OCI-M2 (cell line): ENCODE data around the gene NUF2.
"Not testable (repeated sequence)": the region's sequence is repeated elsewhere in the genome, so short reads cannot be mapped to it uniquely, and the experiment has no call there.

Source experiments
- DNase-seq: peaks from one replicate; lab custom pipeline; 2025; ENCODE audit not compliant: unreplicated experiment; lab: John Stamatoyannopoulos, UW

Gene NUF2

DNA sequence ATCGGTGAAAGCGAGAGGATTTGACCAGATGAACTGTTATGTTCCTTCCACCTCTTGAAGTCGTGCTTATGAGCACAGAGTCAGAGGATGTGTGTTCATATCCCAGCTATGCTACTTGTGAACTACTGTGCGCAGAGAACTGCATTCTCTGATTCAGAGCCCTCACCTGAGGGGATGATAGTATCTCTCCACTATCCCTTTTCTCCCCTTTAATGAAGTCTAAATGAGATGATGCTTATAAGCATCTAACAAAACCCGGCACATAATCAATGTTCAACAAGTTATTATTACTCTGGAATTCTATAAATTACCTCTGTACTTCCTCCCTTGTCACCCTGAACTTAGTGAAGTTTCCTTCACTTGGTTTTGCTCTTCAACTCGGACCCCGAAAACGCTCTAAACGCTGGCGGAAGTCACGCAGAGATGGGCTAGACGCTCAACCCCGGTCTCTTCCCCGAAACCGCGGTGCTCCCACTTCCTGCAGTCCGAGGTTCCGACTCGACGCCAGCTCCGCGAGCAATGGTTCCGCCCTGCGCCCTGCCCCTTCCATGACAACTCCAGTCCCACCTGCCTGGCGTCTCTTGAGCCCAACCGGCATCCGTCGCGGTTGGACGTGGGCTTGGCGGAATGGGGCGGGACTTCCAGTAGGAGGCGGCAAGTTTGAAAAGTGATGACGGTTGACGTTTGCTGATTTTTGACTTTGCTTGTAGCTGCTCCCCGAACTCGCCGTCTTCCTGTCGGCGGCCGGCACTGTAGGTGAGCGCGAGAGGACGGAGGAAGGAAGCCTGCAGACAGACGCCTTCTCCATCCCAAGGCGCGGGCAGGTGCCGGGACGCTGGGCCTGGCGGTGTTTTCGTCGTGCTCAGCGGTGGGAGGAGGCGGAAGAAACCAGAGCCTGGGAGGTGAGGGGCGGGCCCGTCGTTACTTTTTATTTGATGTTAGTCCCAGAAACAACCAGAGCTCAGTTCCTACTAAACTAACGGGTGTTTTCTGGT lies at the start of gene NUF2:
NUF2 (plus strand) TSS at position 644 of the 995 bp plus-strand sequence. CDS start 4,098 bp downstream, outside the sequence.
- peak; percentile 63 for DNase-seq

DNA sequence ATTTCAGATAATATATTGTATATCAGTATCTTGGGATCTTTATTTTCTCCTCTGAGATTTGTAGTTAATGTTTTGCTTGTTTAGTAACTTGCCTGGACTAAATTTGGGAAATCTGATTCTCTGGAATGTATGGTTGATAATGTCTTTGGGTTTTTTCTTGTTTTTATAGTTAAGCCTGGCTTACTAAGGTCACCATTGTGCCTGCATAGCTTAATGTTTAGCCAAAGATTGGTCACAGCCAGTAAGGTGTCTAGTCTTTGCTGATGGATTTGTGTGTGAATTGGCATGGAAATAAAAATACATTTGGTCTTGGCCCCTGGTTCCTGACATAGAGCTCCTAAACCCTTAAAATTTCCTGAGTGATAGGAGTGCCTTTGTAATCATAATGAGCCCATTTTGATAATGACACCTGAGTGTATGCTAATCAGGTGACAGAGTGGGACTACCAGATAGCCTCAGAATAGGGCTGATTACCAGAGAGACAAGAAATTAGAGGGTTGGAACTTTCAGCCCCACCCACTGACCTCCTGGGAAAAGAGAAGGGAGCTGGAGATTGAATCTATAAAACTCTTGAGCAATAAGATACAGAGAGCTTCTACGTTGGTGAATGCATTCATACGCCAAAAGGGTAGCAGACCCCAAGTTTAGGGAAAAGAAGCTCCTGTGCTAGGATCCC lies 47.9 kb upstream of the NUF2 start:
- no peak for DNase-seq

DNA sequence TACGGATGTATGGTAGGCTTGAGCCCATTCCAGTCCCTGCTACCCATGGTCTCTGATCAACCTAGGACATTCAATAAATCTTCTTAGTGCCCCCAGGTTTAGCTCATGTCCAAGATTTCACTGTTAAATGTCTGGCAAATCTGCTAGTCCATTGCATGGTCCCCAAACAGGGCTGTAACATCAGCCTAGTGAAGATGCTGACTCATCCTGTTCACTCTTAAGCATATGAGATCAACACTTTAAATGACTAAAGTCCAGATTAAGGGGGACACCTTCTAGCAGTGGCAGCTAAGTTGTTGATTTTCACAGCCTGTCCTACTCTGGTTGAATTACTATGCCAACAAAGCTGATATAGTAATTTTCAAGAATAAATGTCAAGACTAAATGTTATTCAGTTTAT lies 46.5 kb upstream of the NUF2 start:
- no peak for DNase-seq

DNA sequence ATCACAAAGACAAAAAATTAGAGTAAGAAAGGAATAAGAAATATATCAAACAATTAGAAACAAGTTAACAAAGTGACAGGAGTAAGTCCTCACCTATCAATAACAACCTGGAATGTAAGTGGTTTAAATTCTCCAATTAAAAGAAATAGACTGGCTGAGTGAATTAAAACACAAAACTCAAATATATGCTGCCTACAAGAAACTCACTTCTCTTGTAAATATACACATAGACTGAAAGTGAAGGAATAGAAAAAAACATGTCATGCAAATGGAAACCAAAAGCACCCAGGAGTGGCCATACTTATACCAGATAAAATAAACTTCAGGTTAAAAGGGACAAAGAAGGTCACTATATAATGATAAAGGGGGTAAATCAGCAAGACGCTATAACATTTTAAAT lies 43.2 kb upstream of the NUF2 start:
- DNase-seq, result no peak

DNA sequence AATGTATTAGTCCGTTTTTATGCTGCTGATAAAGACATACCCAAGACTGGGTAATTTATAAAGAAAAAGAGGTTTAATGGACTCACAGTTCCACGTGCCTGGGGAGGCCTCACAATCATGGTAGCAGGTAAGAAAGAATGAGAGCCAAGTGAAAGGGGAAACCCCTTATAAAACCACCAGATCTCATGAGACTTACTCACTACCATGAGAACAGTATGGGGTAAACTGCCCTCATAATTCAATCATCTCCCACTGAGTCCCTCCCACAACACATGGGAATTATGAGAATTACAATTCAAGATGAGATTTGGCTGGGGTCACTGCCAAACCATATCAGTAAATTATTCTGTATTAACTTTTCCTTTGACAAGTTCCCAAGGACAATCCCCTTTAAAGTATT lies 36.9 kb upstream of the NUF2 start:
- DNase-seq, result not testable (repeated sequence)

DNA sequence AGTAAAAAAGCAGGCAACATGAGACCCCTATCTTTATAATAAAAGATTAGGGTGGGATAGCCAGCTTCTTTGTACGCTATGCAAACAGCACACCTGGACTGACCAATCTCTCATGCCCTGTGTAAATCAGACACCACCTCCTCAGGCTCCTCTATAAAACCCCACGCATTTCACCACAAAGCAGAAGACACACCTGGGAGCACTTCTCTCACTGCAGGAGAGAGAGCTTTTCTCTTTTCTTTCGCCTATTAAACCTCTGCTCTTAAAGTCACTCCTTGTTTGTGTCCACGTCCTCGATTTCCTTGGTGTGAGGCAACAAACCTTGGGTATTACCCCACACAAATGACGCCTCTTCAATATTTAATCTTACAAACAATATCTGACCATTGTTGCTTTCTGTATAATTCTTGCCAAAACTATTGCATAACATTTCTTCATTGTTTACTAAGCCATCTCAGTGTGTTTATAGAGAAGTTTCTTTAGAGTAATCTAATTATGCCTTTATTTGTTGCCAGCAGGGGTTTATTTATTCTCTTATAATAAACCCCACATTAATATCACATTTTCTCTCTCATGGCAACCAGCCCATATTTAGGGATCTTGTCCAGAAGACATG lies 31.6 kb upstream of the NUF2 start:
- DNase-seq, result no peak

DNA sequence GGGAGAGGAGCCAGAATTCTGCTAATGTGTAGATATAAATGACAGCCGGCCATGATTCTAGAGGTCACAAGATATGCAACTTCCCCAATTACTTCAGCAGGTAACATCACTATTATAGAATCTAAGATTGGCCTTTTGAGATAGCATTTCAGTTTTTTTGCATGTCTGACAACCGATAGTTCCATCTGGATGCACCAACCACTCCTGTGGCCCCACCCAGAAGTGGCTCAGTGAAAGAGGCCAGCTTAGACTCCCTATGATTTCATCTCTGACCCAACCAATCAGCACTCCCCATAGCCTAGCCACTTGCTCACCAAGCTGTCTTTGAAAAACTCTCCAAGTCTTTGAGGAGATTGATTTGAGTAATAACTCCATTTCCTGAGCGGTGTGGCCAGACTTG lies 30.3 kb upstream of the NUF2 start:
- no peak for DNase-seq

DNA sequence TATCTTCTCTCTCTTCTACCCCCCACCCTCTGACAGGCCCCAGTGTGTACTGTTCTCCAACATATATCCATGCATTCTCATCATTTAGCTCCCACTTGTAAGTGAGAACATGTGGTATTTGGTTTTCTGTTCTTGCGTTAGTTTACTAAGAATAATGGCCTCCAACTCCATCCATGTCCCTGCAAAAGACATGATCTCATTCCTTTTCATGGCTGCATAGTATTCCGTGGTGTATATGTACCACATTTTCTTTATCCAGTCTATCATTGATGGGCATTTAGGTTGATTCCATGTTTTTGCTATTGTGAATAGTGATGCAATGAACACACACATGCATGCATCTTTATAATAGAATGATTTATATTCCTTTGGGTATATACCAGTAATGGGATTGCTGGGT lies 29.6 kb upstream of the NUF2 start:
- DNase-seq, result not testable (repeated sequence)

DNA sequence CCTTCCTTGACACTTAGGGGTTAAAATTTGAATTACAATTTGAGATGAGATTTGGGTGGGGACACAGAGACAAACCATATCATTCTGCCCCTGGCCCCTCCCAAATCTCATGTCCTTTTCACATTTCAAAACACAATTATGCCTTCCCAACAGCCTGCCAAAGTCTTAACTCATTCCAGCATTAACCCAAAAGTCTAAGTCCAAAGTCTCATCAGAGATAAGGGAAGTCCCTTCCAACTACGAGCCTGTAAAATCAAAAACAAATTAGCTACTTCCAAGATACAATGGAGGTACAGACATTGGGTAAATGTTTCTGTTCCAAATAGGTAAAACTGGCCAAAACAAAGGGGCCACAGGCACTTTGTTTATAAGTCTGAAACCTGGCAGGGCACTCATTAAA lies 28.3 kb upstream of the NUF2 start:
- DNase-seq, result not testable (repeated sequence)

DNA sequence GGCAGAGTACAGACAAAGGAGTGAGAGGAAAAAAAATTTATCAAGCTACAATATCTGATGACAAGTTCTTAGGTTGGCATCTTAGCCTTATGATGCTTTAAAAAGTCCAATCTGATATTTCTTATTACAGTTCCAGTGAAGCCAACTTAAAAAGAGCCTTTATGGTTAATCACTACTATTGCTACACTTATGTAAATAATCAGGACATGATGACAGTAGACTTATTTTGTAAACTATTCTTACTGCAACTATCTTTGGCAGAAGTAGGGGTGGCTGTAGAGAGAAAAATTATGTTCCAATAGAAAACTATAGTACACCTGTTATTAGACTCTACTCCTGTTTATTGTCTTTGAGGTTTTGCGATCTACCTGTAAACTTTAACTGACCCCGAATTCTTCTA lies 25.8 kb upstream of the NUF2 start:
- no peak for DNase-seq

DNA sequence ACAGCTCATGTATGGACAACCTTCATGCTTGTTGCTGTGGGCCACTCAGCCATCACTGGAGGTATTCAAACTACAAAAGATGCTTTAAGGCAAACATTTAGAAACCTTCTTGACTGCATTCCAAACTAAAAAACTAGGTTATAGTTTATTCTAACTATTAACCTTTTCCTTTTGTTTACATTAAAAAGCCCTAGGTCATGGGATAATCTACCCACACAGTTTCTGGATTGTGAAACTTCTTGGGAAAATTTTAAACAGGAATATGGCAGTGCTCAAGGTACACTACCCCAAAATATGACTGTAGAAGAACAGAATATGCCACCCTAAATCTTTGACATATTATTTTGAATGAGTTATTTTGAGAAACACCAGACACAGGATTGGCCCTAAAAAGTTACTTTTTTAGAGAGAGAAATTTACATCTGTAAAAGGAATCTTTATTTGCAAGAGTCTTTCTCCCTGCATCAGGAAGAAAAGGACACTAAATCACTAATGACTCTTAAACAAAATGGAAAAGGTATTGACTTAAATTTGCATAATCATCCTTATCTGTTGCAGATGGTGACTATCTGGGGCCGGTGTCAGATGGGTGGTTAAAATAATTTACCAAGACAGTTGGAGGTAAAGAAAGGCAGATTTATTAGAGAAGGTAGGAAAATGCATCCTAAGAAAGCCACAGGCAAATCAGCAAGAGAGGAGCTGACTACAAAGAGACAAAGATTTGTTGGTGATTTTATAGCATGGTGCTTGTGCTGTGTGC lies 25.1 kb upstream of the NUF2 start:
- no peak for DNase-seq

DNA sequence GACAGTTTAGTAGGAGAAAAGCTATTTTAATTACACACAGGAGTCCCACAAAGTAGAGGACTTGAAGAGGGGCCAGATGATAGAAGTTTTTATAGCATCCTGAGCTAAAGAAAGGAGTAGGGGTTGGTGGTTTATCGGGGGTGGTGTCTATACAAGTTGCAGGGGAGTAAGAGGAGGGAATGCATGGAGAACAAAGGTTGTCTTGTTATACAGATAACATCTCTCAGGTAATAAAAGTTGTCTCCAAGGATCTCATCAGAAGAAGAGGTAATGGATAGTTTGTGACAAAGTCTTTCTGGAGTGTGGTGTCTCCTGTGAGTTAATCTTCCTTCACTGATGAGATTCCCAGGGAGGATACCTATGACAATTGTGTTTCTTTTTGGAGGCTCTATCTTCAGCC lies 23.4 kb upstream of the NUF2 start:
- DNase-seq, result no peak

DNA sequence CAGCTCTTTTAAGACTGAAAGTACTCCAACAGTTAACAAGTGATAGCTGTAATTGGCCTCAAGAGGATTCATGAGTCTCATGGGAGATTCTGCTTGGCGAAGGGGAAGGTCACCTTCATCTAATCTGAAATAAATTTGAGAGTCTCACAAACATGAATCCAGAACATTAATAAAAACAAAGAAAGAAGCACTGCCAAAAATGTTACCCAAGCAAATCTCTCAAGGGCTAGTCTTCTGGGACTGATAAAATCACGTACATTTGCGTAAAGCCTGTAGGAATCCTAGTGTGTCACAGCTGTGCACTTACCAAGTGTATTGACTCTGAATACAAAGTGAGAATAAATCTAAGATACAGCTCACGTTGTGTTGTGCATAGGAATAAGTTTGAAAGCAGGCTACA lies 21.2 kb upstream of the NUF2 start:
- DNase-seq, result no peak

DNA sequence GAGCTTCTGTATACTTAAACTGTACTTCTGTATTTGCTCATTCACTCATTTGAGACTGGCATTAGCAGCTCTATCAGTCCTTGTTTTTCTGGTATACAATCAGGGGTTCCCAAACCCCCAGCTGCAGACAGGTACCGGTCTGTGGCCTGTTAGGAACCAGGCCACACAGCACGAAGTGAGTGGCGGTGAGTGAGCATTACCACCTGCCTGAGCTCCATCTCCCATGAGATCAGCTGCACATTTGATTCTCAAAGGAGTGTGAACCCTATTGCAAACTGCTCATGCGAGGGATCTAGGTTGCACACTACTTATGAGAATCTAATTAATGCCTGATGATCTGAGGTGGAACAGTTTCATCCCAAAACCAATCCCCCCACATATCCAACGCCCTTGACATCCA lies 18.2 kb upstream of the NUF2 start:
- DNase-seq, result no peak

DNA sequence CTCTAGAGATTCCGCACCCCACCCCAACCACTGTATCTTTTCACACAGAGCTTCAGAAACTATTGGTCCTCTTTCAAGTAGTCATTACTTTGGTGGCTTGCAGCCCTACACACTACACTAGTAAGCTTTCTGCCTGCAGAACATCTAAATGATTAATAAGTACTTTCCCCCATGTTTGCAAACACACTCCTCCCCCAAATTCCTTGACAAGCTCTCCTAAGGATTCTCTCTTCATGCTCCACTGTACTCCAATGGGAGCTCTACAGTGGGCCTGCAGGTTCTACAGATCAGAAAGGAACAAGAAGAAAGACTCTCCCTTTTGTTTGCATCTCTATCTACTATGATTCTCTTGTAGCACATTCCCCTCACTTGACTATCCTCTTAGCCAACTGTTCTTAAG lies 16.3 kb upstream of the NUF2 start:
- no peak for DNase-seq

DNA sequence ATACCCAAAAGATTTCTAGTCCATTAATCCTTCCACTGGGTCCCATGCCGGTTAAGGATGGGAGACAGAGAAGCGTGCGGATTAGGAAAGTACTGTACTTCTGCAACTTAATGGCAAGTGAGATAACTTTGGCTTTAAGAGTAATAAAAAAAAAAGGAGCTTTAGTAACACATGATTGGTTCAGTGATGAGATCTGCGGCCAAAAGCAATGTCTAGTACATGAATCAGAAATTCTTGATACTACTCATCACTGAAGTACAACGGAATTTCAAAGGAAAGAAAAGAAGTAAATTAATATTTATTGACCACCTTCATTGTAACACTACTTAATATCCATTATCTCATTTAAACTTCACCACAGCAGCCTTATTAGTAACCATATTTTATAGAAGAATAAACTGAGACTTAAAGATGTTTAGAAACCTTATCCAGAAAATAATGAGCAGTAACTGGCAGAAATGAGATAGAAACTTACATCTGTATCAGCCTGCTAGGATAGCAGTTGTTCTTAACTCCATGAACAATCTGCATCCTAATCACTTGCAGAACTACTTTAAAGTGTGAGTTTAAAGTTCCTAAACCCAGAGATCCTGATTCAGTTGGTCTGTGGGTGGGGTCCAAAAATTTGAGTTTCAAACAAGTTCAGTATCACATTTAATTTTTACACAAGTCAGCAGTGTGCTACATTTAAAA lies 14.1 kb upstream of the NUF2 start:
- DNase-seq, result no peak

DNA sequence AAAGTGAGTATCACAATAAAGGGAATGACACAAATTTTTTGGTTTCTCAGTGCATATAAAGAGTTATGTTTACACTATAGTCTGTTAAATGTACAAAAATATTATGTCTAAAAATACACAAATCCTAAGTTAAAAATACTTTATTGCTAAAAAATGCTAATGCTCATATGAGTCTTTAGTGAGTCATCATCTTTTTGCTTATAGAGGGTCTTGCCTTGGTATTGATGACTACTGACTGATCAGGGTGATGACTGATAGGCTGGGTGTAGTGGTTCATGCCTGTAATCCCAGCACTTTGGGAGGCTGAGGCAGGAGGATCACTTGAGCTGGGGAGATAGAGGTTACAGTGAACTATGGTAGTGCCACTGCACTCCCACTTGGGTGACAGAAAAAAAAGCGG lies 12.9 kb upstream of the NUF2 start:
- DNase-seq, result no peak

DNA sequence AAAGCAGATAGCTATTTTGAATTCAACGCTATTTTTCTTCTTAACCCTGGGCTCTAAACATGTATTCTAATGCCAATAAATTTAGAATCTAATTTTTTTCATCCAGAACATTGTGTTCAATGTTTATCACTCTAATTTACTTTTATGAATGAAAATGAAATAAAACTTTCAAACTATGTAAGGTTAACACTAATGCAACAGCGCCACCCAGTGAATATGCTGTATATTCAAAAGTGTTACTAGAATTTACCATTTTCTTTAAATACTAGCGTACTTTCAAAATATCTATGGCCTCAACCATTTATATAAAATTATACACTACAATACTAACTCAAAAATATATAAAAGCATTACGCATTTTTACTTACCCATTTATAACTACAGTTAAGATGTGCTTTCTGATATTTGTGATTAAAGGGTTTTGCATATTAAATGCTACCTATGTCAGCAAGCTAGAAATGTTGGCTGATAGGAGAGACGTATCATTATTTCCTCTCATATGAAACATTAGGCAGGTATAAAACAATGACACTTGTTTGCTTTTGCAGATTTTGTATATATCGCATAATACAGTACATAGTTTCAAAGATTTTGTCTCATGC lies 5.9 kb upstream of the NUF2 start:
- no peak for DNase-seq

DNA sequence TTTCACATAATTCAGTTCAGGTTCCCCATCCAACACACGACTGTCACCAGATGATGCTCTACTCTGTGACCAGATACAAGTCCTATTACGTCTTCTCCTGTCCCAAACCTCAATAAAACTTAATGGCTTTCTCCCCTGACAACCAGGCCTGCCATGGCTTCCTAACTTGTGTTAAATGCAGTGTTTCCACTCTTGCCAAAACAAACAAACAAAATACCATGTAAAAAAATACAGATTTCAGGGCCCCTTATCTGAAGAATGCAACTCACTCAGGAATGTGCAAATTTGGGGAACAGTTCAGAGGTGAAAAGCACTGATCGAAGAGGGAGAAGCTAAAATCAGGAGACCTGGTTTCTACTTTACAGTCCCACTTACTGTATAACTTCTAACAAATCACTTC lies 863 bp upstream of the NUF2 start:
- DNase-seq, result no peak

DNA sequence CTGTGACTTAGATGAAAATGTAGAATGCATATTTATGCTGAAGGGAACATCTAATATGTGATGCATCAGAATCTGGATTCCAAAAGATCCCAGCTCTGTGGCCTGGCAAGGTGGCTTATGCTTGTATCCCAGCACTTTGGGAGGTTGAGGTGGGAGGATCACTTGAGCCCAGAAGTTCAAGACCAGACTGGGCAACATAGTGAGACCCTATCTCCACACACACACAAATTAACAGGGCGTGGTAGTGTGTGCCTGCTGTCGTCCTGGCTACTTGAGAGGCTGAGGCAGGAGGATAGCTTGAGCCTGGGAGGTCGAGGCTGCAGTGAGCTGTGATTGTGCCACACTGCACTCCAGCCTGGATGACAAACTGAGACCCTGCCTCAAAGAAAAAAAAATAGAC lies 1.6 kb downstream of the NUF2 start:
- DNase-seq, result not testable (repeated sequence)
